Coronary artery (tissue), 2 donors: ENCODE results near the gene C5orf52.
A peak's percentile ranks its signal among the peaks of the same experiment; 100 is the strongest.
"Not testable (repeated sequence)": the region's sequence is repeated elsewhere in the genome, so short reads cannot be mapped to it uniquely, and the experiment has no call there.

Experiments used
- DNase-seq: peaks from one replicate; pipeline ENCODE4 v3.0.0-alpha.2; 2017; ENCODE audit warnings: low spot score
- H3K27ac ChIP-seq, 2 donors: fragments of 200-600 bp; sonication (generic); one replicate each; pipeline ENCODE4 v1.5.1; 2016 to 2019
- H3K4me3 ChIP-seq: fragments of 200-600 bp; sonication (generic); 2 replicates; pipeline ENCODE4 v1.5.1; 2016; ENCODE audit warnings: mild to moderate bottlenecking, moderate library complexity
- CTCF ChIP-seq: fragments of 200-600 bp; sonication (generic); IDR thresholded peaks from one replicate; pipeline ENCODE4 v1.5.1; 2019; ENCODE audit warnings: antibody characterized with exemption

C5orf52 gene

GRCh38 chr5:157659868-157660660 lies 11.3 kb upstream of the C5orf52 start:
- no peak for DNase-seq
- no peak overlapping the region for H3K27ac ChIP-seq
- no peak for TF ChIP-seq CTCF
- no peak overlapping the region for H3K4me3 ChIP-seq

DNA sequence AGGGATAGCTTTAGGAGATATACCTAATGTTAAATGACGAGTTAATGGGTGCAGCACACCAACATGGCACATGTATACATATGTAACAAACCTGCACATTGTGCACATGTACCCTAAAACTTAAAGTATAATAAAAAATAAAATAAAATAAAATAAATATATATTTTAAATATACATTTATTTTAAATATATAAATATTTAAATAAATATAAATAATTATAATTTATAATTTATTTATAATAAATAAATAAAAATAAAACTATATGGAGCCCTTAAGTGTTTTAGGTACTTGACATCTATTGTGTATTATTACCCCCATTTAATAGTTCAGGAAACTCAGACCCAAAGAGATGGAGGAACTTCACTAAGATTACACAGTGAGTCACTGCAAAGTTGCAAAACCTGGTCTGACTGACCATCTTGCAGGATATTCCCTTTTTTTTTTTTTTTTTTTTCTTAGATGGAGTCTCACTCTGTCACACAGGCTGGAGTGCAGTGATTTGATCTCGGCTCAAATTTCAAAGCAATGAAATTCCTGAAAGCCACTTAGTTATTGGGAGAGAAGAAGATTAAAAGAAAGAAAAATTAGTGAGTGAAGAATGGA lies 5.8 kb upstream of the C5orf52 start:
- Histone ChIP-seq H3K4me3 (no peak overlapping the region), H3K27ac (no peak overlapping the region)
- TF ChIP-seq CTCF, result no peak
- no peak for DNase-seq

GRCh38 chr5:157668356-157668755 lies 3.0 kb upstream of the C5orf52 start:
- H3K4me3 ChIP-seq, result no peak overlapping the region
- no peak for TF ChIP-seq CTCF
- no peak for DNase-seq

DNA sequence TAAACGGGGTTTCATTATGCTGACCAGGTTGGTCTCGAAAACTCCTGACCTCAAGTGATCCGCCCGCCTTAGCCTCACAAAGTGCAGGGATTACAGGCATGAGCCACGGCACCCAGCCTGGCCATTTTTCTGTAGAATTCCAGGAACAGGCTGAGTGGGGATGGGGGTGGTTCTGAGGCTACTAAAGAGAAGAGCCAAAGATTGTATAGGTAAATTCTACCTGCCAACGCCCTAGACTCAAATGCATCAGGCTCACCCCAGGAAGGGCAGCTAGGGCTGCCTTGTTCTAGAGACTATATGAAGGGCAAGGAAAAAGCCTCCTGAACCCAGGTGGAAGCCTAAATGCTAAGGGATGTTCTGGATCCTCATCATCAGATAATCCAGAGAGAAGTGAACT lies 1.6 kb upstream of the C5orf52 start:
- Histone ChIP-seq H3K27ac (no peak overlapping the region), H3K4me3 (no peak overlapping the region)
- no peak for DNase-seq
- no peak for TF ChIP-seq CTCF

More at GRCh38 chr5:157668356-157668755, 3.0 kb upstream of the C5orf52 start:
- no peak overlapping the region for H3K27ac ChIP-seq

GRCh38 chr5:157671592-157672330 lies 428 bp downstream of the C5orf52 start:
- Histone ChIP-seq H3K4me3 (peak overlapping the region; percentile 81), H3K27ac (no peak overlapping the region)
- TF ChIP-seq CTCF, result no peak
- DNase-seq, result no peak

DNA sequence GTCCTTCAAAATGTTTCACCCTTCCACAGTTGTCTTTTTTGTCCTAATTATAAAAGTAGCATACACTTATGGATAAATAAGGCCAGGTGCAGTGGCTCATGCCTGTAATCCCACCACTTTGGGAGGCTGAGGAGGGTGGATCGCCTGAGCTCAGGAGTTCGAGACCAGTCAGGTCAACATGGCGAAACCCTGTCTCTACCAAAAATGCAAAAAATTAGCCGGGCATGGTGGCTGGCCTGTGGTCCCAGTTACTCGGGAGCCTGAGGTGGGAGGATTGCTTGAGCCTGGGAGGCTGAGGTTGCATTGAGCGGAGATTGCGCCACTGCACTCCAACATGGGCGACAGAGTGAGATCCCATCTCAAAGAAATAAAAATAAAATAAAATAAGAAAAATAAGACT lies 1.6 kb downstream of the C5orf52 start:
- no peak for TF ChIP-seq CTCF
- H3K27ac ChIP-seq, result no peak overlapping the region
- H3K4me3 ChIP-seq, result no peak overlapping the region
- no peak for DNase-seq

DNA sequence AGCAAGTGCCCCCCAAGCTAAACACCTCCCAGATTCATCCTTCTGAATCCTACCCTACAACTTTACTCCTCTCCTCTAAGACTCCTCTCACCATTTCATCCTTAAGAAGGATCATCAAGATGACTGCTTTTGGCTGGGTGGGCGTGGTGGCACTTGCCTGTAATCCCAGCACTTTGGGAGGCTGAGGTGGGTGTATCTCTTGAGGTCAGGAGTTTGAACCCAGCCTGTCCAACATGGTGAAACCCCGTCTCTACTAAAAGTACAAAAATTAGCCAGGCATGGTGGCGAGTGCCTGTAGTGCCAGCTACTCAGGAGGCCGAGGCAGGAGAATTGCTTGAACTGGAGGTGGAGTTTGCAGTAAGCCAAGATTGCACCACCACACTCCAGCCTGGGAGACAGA lies 3.0 kb downstream of the C5orf52 start:
- DNase-seq, H3K27ac ChIP-seq, H3K4me3 ChIP-seq: not testable (repeated sequence)
